GM23248 (cell line): Measurements from ENCODE around the gene IRX2.

Source experiments
- EZH2 ChIP-seq: fragments of 200-600 bp; sonication (generic); IDR thresholded peaks from 2 replicates; pipeline ENCODE4 v1.6.1; 2018; ENCODE audit warnings: antibody characterized with exemption, mild to moderate bottlenecking; ENCODE audit not compliant: insufficient read depth, poor library complexity, severe bottlenecking
- EZH2phosphoT487 ChIP-seq: fragments of 200-600 bp; sonication (generic); IDR thresholded peaks from 2 replicates; pipeline ENCODE4 v1.6.1; 2018; ENCODE audit warnings: antibody characterized with exemption, moderate library complexity, mild to moderate bottlenecking, low read depth; ENCODE audit not compliant: insufficient read depth

GRCh38 chr5:2709976-2710689 is 41.3 kb downstream of the IRX2 start:
- TF ChIP-seq EZH2 (no peak), EZH2phosphoT487 (no peak)
